ENCODE results near the gene CDCP1.

CDCP1 gene, protein sequence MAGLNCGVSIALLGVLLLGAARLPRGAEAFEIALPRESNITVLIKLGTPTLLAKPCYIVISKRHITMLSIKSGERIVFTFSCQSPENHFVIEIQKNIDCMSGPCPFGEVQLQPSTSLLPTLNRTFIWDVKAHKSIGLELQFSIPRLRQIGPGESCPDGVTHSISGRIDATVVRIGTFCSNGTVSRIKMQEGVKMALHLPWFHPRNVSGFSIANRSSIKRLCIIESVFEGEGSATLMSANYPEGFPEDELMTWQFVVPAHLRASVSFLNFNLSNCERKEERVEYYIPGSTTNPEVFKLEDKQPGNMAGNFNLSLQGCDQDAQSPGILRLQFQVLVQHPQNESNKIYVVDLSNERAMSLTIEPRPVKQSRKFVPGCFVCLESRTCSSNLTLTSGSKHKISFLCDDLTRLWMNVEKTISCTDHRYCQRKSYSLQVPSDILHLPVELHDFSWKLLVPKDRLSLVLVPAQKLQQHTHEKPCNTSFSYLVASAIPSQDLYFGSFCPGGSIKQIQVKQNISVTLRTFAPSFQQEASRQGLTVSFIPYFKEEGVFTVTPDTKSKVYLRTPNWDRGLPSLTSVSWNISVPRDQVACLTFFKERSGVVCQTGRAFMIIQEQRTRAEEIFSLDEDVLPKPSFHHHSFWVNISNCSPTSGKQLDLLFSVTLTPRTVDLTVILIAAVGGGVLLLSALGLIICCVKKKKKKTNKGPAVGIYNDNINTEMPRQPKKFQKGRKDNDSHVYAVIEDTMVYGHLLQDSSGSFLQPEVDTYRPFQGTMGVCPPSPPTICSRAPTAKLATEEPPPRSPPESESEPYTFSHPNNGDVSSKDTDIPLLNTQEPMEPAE

DNA sequence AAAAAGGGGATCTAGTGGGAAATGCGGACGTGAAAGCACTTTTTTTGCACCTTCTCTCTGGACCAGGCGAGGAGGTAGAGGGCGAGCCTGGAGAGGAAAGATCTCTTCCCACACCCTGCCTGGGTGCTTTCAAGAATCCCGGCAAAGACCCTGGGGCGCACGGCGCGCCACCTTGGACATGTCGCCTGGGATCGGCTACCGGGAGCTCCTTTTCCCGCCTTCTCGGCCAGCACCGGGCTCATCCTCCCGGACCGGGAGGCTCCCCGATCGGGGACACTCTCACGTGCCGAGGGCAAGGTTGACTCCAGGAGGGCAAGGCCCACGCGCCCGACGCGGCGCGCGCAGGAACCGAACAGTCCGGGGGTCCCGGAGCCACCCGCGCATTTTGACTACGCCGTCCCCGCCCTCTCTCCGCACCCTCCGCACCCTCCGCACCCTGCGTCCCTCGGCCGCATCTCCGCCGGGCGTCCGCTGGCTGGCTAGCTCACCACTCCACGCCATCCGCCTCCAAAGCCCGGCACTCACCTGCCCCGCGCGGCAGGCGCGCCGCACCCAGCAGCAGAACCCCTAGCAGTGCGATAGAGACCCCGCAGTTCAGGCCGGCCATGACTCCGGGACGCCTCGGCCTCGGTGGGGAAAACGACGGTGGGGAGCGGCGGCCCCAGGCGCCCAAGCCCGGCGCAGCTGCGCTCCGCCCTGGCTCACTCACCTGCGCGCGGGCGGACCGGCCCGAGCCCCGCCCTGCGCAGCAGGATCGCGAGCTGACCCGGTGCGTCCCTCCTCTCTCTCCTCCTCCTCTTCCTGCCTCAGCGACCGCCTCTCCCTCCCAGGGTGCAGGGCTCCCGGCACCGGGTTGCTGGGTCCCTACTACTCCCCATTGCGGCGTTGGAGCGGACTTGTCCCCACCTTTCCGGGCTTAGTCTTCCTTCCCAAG is at the start of gene CDCP1:
CDCP1 (minus strand) TSS at position 698 of the 934 bp plus-strand sequence; CDS start at position 607, 91 bp downstream.
- no peak for DNase-seq

DNA sequence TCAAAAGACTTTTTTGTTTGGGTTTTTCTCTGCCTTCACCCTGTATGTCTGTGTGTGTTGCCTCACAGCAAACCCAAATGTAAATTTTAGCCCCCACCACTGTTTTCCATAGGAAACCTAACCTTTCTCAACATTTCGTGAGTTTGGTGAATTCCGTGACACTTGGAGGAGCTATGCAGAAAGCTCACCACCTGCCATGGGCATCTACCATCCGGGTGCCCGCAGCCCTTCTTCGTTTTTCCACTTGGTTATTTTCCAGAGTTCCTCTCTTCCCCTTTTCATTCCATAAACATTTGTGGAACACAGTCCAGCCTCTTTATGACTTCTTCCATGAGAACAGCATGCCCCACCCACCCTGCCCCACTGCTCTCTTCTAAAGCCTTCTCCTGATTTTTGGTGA is 48.6 kb upstream of the CDCP1 start:
- DNase-seq: no peak

DNA sequence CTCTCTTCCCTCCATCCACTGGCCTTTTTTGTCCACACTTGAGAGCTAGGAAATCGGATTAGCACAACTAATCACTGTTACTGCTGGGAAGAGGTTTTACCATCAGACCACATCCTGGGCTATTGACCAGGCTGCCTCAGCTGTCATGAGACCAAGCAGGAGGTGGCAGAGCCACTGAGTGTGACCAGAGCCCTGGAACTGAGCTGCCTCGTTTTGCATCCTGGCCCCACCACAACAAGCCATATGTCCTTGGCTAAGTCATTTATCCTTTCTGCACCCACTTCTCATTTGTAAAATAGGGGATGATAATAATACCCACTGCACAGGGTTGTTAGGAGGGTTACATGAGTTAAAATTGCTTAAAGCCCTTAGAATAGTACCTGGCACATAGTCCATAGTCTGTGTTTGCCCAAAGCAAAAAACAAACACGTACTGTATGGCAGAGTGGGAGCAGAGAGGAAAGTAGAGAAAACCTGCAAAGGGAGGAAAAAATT is 45.8 kb upstream of the CDCP1 start:
- DNase-seq: no peak

DNA sequence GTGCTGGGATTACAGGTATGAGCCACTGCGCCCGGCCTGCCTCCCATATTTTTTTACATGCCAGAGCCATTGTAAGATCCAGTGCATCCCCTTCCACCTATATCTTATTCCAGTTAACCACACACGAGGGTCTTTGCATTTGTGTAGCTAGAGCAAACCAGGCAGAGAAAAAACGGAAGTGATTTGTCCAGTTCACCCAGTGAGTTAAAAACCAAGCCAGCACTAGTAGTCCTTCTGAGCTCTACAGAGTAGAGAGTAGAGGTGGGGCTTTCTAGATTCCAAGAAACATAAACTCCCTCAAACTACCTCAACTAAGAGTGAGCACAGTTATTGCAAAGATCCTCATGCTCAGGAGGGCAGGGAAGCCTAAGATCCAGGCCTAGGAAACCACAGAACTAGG is 45.2 kb upstream of the CDCP1 start:
- DNase-seq: no peak

DNA sequence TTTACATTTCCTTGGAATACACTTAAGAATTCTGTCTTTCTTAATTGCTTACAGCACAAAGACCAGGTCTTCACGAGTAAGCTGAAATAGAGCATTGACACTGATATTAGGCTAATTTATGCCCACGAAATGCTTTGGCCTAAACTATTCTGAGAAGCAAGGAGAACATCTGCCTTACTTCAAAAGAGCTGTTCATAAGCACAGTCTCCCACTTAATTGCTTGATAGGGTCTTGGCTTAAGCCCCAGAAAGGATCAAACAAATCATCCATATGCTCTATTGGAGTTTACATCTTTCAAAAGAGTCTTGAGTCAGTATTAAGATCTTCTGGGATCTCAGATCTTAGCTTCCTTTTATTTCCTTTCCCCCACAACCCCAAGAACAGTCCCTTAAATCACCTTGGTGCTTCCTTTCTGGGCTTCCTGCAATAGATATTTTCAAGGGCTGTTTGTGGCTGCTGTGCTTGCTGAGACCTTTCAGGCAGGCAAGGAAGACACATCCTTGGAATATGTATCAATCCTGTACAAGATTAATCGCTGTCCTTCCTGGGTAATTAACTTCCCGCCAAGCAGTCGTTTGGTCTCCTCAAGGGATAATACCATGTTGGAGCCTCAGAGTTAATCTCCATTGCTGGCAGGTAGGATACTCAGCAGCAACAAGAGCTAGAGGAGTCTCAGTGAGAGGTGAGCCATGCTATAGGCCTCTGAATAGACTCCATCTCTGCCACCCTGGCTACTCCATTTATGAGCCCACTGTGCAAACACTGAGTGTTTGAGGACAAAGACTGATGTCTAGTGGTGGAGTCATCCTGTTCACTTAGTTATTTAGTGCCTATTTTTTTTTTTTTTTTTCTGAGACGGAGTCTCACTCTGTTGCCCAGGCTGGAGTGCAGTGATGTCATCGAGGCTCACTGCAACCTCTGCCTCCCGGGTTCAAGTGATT is 42.8 kb upstream of the CDCP1 start:
- DNase-seq: no peak

DNA sequence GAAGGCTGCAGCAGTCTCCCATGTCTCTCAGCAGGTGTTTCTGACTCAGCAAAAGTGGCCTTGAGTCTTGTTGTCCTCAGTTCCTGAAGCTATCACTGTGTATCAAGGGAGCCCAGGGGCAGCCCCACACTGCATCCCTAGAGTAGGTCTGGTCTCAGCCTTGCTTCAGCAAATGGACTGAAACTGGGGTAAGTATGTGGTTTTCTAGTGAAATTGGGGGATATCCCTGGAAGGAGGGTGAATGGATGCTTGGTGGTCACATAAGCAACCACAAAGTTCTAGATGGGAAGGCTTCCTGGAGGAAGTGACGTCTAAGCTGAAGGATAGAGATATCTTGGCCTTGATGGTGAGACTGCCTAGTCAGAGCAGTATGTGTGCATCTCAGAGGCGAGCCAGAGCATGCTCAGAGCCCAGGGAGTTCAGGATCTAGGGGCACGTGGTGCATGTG is 41.5 kb upstream of the CDCP1 start:
- DNase-seq: peak; percentile 37

DNA sequence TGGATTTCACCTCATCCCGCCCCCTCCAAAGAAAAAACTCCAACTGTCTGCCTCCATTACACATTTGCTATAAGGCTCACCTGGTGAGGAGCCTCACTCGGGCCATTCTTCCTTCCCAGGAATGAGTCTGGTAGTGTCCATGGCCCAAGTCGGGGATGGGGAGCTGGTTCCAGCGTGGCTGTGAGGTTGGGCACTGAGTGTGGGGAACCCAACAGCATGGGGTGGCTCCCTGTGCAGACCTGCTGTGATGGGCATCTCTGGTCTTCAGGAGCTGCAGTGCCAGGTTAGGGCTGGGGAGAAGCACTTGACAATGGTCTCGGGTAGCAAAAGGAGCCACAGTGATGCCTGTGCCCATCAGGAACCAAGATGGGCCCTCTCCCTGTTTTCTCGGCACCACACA is 40.7 kb upstream of the CDCP1 start:
- DNase-seq: no peak

DNA sequence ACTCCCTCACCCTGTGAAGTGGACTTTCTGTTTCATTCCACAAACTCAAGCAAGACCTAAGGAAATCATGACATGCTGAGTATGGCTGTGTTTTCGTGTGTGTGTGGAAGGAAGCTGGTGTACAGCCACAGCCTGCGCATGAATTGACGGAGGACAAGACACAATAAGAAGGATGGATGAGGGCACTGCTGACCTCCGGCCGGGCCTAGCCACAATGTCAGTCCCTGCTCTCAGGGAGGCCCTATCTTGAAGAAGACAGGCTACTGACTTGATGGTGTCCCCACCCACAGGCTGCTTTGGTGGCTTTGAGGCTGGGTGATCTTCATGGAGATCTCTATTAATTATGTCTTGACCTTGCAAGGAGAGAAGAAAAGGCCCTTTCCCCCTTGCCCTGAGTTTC is 39.3 kb upstream of the CDCP1 start:
- no peak for DNase-seq

DNA sequence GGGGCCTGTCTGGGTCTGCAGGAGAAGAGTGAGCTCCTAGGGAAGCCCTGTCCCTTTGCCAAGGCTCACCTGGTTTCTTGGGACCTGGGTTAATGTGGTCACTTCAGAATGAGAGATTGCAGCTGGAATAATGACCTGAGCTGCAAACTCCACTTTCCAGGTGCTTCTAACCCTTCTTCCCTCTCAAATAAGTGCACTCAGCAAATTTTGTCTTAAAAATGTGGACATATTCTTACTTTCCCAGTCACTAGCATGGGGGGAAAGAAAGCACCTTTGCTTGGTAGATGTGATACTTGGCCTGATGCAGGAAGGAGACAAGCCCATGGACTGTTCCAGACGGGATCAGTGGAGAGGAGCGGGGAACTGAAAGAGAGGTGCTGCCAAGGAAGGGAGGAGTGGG is 38.9 kb upstream of the CDCP1 start:
- no peak for DNase-seq

DNA sequence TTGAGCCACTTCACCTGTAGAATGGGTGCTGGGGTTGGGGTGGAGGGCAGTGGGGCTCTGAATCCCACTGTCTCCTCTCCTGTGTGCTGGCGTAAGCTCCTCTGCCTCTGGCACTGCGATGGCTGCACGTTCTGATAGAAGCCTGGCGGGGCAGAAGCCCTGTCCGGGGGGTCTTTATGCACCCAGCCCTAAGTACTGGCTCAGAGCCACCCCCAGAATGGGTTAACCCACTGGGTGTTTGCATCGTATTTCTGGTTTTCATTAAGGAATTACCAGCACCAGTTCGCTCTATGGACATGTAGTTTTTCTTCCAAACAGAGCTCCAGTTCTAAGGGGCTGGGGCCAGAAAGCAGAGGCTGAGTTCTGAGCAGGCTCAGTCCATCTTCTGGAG is 37.7 kb upstream of the CDCP1 start:
- no peak for DNase-seq

DNA sequence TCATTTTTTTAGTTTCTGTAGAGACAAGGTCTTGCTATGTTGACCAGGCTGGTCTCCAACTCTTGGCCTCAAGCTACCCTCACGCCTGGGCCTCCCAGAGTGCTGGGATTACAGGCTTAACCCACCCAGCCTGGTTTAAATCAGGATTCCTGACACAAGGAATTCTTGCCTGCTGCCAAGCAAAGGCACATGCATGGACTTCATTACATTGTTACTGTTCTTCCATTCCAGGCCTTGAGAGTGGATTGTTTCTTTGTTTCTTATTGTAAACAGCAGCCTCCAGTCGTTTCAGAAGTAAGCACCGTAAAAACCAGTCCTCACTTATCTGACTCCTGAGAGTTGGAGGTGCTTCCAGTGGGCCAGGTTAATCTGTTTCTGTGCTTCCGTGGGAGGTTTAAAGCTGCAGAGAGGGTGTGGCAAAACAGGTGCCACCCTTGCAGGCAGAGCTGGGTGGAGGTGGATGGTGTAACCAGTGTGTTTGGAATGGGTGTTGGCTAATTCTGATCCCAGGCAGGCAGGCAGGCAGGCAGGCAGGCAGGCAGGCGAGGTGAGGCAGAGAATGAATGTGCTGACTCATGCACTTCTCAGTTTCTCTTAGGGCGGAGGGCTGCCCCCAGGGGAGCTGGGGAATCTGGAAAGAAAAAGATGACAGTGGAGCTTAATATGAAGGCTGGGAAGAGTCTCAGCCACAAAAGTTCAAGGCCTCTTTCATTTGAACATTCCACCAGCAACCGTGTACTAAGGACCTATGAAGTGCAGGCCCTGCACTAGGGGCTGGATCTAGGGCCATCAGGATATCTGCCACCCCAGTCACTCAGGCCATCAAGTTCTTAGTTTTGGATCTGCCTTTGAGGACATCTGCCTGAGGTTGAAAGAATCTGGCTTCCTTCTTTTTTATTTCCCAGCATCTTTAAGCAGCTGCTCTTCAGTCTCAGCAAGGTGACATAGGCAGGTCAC is 37.0 kb upstream of the CDCP1 start:
- no peak for DNase-seq

DNA sequence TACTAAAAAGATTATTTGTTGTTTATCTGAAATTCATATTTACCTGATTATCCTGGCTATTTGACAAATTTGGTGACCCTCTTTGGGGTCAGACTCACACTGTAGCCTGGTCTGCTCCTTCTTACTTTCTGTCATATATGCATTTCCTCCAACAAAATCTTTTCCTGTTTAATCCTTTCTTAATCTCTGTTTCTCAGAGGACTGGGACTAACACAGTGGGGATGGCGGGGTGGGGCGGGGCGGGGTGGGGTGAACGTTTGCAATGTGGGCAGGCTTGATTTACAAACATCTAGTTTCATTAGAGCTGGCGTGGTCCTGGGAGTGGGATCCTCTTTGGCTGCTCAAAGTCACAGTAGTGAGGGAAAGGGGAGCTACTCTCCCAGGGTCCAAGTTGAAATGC is 35.3 kb upstream of the CDCP1 start:
- DNase-seq: no peak

DNA sequence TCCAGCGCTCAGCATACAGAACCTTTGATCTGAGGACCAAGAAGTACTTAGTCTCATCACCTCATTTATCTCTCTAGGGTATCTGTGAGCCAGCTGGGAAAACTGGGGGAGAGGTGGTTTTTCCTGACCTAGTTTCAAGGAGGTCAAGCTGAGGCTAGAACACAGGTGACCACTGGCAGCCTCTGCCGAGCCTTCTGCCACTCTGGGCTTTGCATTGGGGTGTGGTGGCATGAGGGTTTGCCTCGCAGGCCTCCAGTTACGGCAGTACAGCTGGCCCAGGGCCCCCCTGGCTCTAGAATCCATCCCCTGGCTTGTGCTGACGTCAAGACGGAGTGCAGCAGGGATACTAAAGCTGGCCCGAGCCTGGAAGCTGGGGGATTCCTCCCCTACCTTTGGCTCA is 34.7 kb upstream of the CDCP1 start:
- no peak for DNase-seq

DNA sequence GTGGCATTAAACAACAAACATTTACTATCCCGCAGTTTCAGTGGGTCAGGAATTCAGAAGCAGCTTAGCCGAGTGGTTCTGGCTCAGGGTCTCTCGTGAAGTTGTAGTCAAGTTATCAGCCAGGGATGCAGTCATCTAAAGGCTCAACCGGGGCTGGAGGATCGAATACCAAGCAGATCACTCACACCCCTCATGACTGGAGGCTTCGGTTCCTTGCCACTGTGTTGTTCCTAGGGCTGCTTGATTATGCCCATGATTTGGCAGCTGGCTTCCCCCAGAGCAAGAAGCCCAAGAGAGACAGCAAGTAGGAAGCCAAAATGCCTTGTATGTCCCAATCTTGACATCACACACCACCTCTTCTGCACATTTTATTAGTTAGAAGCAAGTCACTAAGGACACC is 33.9 kb upstream of the CDCP1 start:
- no peak for DNase-seq

DNA sequence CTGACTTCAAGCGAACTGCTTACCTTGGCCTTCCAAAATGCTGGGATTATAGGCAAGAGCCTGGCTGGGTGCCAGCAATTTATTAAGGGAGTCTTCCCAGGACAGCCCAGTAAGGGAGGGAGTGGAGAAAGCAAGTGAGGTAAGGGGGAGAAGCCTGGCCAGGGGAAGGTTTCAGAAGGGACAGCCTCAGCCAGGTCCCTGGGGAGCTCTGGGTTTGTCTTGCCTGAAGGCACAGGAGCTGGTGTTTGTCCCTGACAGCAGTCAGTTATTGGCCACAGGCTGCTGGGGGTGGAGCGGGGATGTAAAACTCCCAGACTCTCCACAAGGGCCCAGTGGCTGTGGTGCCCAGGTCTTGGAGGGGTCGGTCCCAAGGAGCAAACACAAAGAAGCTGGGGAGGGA is 33.0 kb upstream of the CDCP1 start:
- DNase-seq: no peak

DNA sequence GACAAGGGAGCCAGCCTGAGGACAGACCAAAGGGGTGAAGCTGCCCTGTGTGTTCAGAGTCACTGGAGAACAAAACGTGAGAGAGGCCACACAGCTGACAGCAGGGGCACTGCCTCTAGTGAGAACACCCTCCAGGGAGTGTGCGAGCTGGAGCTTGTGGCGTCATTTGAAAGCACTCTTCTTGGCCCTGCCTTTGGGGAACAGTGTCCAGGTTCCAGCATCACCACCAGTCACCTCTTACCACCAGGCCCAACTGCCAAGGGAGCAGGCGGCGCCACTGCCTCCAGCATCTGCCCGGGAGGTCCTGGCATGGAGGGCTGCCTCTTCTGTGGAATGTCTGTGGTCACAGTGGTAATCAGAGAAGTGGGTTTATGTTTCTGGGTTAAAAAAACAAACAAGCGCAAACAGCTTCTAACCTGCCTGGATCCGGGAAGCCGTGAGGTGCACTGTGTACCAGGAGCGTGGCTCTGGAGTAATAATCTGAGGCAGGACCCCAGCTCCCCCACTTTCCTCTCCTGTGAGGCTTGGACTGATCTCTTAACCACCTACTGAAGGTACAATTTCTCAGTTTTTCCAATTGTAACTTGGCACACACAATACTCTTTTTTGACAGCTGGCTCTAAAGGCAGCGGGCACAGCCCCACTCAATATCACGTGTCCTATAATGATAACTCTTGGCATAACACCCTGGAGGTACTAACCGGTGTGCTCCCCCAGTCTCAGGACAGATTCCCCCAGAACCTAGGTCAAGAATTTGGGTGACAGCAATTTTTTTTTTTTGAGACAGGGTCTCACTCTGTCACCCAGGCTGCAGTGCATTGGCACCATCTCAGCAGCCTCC is 32.2 kb upstream of the CDCP1 start:
- no peak for DNase-seq

DNA sequence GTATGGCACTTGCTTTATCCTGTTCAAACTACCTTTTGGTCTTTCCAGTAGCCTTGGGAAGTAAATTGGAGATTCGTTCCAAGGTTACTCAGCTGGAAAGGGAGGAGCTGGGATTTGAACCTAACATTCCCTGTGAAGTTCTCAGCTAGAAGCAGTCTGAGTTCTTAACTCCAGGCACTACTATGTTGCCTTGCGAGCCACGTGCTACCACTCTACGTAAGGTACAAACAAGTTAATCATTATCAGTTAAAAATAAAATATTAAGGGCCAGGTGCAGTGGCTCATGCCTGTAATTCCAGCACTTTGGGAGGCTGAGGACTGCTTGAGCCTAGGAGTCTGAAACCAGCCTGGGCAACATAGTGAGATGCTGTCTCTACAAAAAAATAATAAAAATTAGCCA is 30.7 kb upstream of the CDCP1 start:
- DNase-seq: no peak

DNA sequence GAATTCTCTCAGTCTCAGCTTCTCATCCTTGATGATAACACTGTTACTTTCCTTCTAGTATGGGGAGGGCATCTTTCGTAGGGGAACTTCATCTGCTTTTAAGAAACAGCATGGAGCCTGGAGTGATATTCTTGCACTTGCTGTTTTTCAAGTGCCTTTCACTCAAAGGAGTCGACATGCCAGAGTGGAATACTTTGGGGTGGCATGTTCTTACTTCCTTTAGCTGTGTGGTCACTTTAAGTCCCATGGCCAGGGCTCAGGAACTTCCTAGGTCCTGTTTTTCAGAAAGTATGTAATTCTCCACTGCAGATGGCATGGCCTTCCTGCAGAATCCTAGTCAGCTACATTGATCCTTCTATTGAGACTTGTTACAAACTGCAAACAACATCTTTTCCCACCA is 28.1 kb upstream of the CDCP1 start:
- no peak for DNase-seq

DNA sequence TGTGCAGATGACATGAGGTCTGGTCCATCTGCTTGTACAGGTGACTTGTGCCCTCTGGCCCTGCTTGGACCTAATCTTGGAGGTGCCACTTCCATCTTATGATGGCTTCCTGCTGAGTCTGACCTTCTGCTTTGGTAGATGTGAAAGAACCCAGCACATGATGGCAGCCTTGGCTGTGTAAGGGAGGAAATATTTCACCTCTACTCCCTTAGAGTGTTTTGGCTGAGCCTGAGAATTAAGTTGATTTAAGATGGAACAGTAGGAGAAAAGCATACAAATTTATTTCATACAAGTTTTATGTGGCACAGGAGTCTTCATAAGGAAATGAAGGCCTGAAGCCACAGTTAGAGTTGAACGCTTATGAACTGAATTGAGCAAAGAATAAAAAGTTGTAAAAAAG is 27.6 kb upstream of the CDCP1 start:
- DNase-seq: no peak

DNA sequence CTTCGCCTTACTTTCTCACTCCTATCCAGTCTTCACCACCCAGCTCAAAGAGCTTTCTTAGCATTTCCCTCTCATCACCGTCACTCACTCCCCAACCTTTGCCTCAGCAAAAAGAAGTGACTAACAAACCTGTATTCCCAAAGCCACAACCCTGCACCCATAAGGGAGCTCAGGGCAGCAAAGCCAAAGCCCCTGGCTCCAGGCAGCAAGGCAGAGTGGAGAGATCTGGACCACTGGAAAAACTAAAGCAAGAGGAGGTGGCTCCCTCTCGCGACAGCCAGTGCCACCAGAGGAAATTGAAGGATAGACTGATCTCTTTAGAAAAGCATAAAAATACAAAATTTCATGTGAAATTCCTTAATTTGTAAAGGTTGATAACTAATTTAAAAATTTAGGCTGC is 25.1 kb upstream of the CDCP1 start:
- DNase-seq: no peak

All from activated CD4-positive, alpha-beta T cell treated with anti-CD3 and anti-CD28 coated beads, Interleukin-2, amount 50 U/mL, for 16 hours (primary cell).